Panc1 (cell line): ENCODE data around the gene ELMO1. TPM values are rescaled to one million over a fixed set of nuclear protein-coding genes. Genes with fewer than 3 reads are reported as not detected.

Experiments used
- ATAC-seq: fragments of 200-7000 bp; cut with Tn5 transposase; 2 replicates; pipeline ENCODE4 v1.9.1; 2020; ENCODE audit warnings: mild to moderate bottlenecking, moderate library complexity
- BruUV-seq: library from RNA; stranded (reverse); fragments of 400-500 nt; replicated peaks from 2 replicates; lab custom pipeline; 2021; lab: Mats Ljungman, UMichigan
- CTCF ChIA-PET: fragments of 300-600 bp; sonication (Branson Sonifier 250); formaldehyde crosslinking; loops from one replicate; lab custom pipeline; 2022; ENCODE audit warnings: antibody characterized with exemption; lab: Charles Lee
- POLR2A ChIA-PET: fragments of 300-600 bp; sonication (Branson Sonifier 250); formaldehyde crosslinking; loops from one replicate; lab custom pipeline; 2022; ENCODE audit warnings: antibody characterized with exemption; lab: Charles Lee
- DNase-seq: peaks from one replicate; pipeline ENCODE4 v3.0.0-alpha.2; 2010; ENCODE audit warnings: low read depth, low spot score
- H3K27ac ChIP-seq: 2 replicates; pipeline ENCODE4 v1.5.1; 2011; ENCODE audit warnings: mild to moderate bottlenecking, low read length, inconsistent platforms
- H3K27me3 ChIP-seq: fragments of 200-500 bp; sonication (Bioruptor generic); 2 replicates; pipeline ENCODE4 v1.6.0; 2014; ENCODE audit warnings: low read length, inconsistent platforms; ENCODE audit not compliant: control insufficient read depth, insufficient read depth
- H3K36me3 ChIP-seq: fragments of 200-500 bp; sonication (Bioruptor generic); 2 replicates; pipeline ENCODE4 v1.5.1; 2014; ENCODE audit warnings: inconsistent platforms, mild to moderate bottlenecking, low read length, moderate library complexity; ENCODE audit not compliant: control insufficient read depth, insufficient read depth
- H3K4me1 ChIP-seq: 2 replicates; pipeline ENCODE4 v1.5.1; 2011; ENCODE audit warnings: inconsistent platforms, mild to moderate bottlenecking, low read length, moderate library complexity; ENCODE audit not compliant: control insufficient read depth, insufficient read depth
- H3K4me3 ChIP-seq, 2 experiments: 2 replicates each; pipeline ENCODE4 v1.5.1; 2011 to 2012; ENCODE audit warnings: low read depth in 2 of 2, low read length in 2 of 2, mild to moderate bottlenecking in 2 of 2, inconsistent platforms in 1 of 2, moderate library complexity in 1 of 2
- H3K9me3 ChIP-seq: fragments of 200-500 bp; sonication (Bioruptor generic); 2 replicates; pipeline ENCODE4 v1.5.1; 2014; ENCODE audit warnings: low read depth, mild to moderate bottlenecking, inconsistent platforms, low read length, moderate library complexity; ENCODE audit not compliant: control insufficient read depth, insufficient read depth
- CTCF ChIP-seq: fragments of 450-650 bp; IDR thresholded peaks from 2 replicates; pipeline ENCODE4 v1.5.1; 2017; ENCODE audit warnings: mild to moderate bottlenecking
- POLR2AphosphoS5 ChIP-seq: IDR thresholded peaks from 2 replicates; pipeline ENCODE4 v1.6.1; 2012; ENCODE audit warnings: mild to moderate bottlenecking, low read depth, low read length, moderate library complexity
- REST ChIP-seq, 2 experiments: IDR thresholded peaks; 2 replicates each; pipeline ENCODE4 v1.6.1; 2011 to 2012; ENCODE audit warnings: low read depth in 2 of 2, control low read depth in 1 of 2, low read length in 1 of 2, mild to moderate bottlenecking in 1 of 2, moderate library complexity in 1 of 2; ENCODE audit not compliant: insufficient read depth in 1 of 2
- SIN3A ChIP-seq: IDR thresholded peaks from 2 replicates; pipeline ENCODE4 v1.6.1; 2012; ENCODE audit warnings: low read depth, mild to moderate bottlenecking, low read length, moderate library complexity, borderline replicate concordance; ENCODE audit not compliant: insufficient read depth
- TCF7L2 ChIP-seq: IDR thresholded peaks from 2 replicates; pipeline ENCODE4 v1.6.1; 2011; ENCODE audit warnings: mild to moderate bottlenecking, low read depth, low read length, inconsistent platforms
- in situ Hi-C: cut with HindIII; loops from 2 replicates; pipeline ENCODE4 v1.10.0; 2016; ENCODE audit warnings: low sequenced_read_pairs, low pct_unique_long_range_greater_than_20kb
- intact Hi-C: fragments of 100-400 bp; cut with micrococcal nuclease; formaldehyde crosslinking; loops from one replicate; pipeline ENCODE4 v1.10.0; 2022; ENCODE audit not compliant: unreplicated experiment
- total RNA-seq: library from RNA; stranded (reverse); gene quantifications from one replicate; pipeline ENCODE4 v1.2.1, GENCODE V29; 2021; ENCODE audit not compliant: unreplicated experiment

The ELMO1 gene
- total RNA-seq, 1 experiment from 2014 or later: 0.80 TPM

- no peak for TF ChIP-seq CTCF
- TF ChIP-seq POLR2AphosphoS5: no peak
- TF ChIP-seq REST (IDR thresholded peaks at IDR 0.05; ENCODE audit: insufficient read depth in 1 of 2, low read depth in 2 of 2, low read length in 1 of 2): no peak
- ATAC-seq: no peak
- no TSS peak for BruUV-seq
- Histone ChIP-seq H3K4me3 (no peak overlapping the region), H3K27me3 (no peaks in the 10 kb centered on the region; the same call in 1 of the 2 replicates), H3K27ac (no peak overlapping the region), H3K9me3 (no peaks in the 10 kb centered on the region), H3K4me1 (no peaks in the 10 kb centered on the region), H3K36me3 (no peaks in the 10 kb centered on the region)
- CTCF ChIA-PET: interaction anchor here (0.7 kb wide), 1 partner anchor 446 kb away, joined by 3 read pairs; no protein-coding TSS in a partner anchor
- no peak for DNase-seq
- in situ Hi-C loops: no loop called here
- POLR2A ChIA-PET: no interaction called here
- intact Hi-C loops: no loop called here
Observed at GRCh38 chr7:37209195-37209594, 239.5 kb downstream of the ELMO1 start.

- peak; percentile 38 for DNase-seq
- Histone ChIP-seq H3K27ac (no peak overlapping the region), H3K27me3 (no peaks in the 10 kb centered on the region), H3K9me3 (no peaks in the 10 kb centered on the region), H3K4me3 (no peak overlapping the region), H3K4me1 (no peaks in the 10 kb centered on the region), H3K36me3 (no peaks in the 10 kb centered on the region)
- no TSS peak for BruUV-seq
- TF ChIP-seq POLR2AphosphoS5 (no peak), CTCF (peak; percentile 78), SIN3A (no peak), TCF7L2 (no peak), REST (IDR thresholded peaks at IDR 0.05; ENCODE audit: insufficient read depth in 1 of 2, low read depth in 2 of 2, low read length in 1 of 2) (no peak)
- ChIA-PET CTCF (interaction anchor here (0.6 kb wide), 1 partner anchor 296 kb away, joined by 4 read pairs; no protein-coding TSS in a partner anchor), POLR2A (no interaction called here)
- intact Hi-C loops: no loop called here
- in situ Hi-C loops: no loop called here
- peak; percentile 86 for ATAC-seq
Observed at GRCh38 chr7:37208528-37208927, 240.1 kb downstream of the ELMO1 start.
